ENCODE results near the gene LRCH1.

Gene LRCH1

DNA sequence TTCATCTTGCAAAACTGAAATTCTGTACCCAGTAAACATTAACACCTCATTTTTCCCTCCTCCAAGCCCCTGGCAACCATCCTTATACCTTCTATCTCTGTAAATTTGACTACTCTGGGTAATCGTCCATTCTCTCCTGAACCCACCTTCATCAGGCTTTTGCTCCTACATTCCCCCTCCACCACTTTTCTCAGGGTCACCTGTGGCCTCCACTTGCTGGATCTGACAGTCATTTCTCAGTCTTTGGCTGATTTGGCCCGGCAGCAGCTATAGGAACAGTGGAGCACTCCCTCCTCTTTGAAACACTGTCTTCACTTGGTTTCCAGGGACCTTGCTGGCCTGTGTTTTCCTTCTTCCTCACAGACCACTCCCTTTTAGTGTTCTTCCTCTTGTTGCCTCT lies 83.5 kb downstream of the LRCH1 start:
- no peak for DNase-seq (ENCODE audit: low read depth in 1 of 2, low spot score in 1 of 2)
- TF ChIP-seq POLR2AphosphoS5 (IDR thresholded peaks at IDR 0.05; ENCODE audit: low read depth) = no peak
- TF ChIP-seq, protein P1, sequence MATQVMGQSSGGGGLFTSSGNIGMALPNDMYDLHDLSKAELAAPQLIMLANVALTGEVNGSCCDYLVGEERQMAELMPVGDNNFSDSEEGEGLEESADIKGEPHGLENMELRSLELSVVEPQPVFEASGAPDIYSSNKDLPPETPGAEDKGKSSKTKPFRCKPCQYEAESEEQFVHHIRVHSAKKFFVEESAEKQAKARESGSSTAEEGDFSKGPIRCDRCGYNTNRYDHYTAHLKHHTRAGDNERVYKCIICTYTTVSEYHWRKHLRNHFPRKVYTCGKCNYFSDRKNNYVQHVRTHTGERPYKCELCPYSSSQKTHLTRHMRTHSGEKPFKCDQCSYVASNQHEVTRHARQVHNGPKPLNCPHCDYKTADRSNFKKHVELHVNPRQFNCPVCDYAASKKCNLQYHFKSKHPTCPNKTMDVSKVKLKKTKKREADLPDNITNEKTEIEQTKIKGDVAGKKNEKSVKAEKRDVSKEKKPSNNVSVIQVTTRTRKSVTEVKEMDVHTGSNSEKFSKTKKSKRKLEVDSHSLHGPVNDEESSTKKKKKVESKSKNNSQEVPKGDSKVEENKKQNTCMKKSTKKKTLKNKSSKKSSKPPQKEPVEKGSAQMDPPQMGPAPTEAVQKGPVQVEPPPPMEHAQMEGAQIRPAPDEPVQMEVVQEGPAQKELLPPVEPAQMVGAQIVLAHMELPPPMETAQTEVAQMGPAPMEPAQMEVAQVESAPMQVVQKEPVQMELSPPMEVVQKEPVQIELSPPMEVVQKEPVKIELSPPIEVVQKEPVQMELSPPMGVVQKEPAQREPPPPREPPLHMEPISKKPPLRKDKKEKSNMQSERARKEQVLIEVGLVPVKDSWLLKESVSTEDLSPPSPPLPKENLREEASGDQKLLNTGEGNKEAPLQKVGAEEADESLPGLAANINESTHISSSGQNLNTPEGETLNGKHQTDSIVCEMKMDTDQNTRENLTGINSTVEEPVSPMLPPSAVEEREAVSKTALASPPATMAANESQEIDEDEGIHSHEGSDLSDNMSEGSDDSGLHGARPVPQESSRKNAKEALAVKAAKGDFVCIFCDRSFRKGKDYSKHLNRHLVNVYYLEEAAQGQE (IDR thresholded peaks at IDR 0.05; ENCODE audit: insufficient replicate concordance, low read depth) = no peak
- TF ChIP-seq SPI1 (IDR thresholded peaks at IDR 0.05; ENCODE audit: borderline replicate concordance, low read depth) = no peak
- no peak for TF ChIP-seq GABPA (IDR thresholded peaks at IDR 0.05; ENCODE audit: low read depth)
- TF ChIP-seq, protein P2, sequence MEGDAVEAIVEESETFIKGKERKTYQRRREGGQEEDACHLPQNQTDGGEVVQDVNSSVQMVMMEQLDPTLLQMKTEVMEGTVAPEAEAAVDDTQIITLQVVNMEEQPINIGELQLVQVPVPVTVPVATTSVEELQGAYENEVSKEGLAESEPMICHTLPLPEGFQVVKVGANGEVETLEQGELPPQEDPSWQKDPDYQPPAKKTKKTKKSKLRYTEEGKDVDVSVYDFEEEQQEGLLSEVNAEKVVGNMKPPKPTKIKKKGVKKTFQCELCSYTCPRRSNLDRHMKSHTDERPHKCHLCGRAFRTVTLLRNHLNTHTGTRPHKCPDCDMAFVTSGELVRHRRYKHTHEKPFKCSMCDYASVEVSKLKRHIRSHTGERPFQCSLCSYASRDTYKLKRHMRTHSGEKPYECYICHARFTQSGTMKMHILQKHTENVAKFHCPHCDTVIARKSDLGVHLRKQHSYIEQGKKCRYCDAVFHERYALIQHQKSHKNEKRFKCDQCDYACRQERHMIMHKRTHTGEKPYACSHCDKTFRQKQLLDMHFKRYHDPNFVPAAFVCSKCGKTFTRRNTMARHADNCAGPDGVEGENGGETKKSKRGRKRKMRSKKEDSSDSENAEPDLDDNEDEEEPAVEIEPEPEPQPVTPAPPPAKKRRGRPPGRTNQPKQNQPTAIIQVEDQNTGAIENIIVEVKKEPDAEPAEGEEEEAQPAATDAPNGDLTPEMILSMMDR (IDR thresholded peaks at IDR 0.05; ENCODE audit: insufficient read depth, low read length) = no peak
- Histone ChIP-seq H3K27ac (replicated peaks) (no peak overlapping the region), H3K27me3 (ENCODE audit: insufficient read depth, poor library complexity, severe bottlenecking) (no peaks in the 10 kb centered on the region), H3K4me3 (replicated peaks; ENCODE audit: insufficient read depth, low read length) (no peak overlapping the region)

DNA sequence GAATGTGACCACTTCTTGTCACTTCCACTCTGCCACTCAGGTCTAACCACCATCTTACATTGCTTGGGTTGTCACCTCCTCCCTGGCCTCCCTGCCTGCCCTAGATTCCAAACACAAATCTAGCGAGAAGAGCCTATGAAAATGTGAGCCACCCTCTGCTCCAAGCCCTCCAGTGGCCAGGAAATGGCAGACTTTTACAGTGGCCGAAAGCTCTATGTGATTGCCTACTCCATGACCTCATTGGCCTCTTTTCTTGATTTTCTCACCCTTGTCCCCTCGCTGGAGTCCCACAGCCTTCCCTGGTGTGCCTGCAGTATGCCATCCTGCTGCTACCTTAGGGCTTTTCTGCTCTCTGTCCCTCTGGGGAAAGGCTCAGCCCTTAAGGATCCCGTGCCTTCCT lies 84.2 kb downstream of the LRCH1 start:
- TF ChIP-seq POLR2AphosphoS5 (IDR thresholded peaks at IDR 0.05; ENCODE audit: low read depth) (no peak), SPI1 (IDR thresholded peaks at IDR 0.05; ENCODE audit: borderline replicate concordance, low read depth) (no peak), GABPA (IDR thresholded peaks at IDR 0.05; ENCODE audit: low read depth) (no peak)
- TF ChIP-seq, protein P1 (IDR thresholded peaks at IDR 0.05; ENCODE audit: insufficient replicate concordance, low read depth) = no peak
- TF ChIP-seq, protein P2 (IDR thresholded peaks at IDR 0.05; ENCODE audit: insufficient read depth, low read length) = no peak
- no peak overlapping the region for H3K27ac ChIP-seq (replicated peaks)
- no peaks in the 10 kb centered on the region for H3K27me3 ChIP-seq (ENCODE audit: insufficient read depth, poor library complexity, severe bottlenecking)
- H3K4me3 ChIP-seq (replicated peaks; ENCODE audit: insufficient read depth, low read length) = no peak overlapping the region
- DNase-seq (ENCODE audit: low read depth in 1 of 2, low spot score in 1 of 2) = no peak

DNA sequence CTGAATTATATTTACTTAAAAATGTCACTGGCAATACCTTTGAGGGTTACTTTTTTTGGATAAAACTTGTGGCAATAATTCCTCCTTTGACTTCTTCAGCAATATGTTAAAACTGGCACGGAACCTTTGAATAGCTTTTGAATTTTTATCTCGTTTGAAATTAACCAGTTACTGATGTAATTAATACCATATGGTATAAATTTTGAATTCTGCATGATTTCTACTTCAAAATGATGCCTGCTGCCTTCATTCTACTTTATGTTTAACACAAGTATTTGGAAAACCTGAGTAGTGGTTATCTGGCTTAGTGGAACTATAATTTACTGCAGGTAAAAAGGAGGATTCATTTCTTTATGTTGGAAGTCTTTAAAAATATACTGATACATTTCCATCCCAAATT lies 85.3 kb downstream of the LRCH1 start:
- Histone ChIP-seq H3K4me3 (replicated peaks; ENCODE audit: insufficient read depth, low read length) (no peak overlapping the region), H3K27ac (replicated peaks) (no peak overlapping the region), H3K27me3 (ENCODE audit: insufficient read depth, poor library complexity, severe bottlenecking) (no peaks in the 10 kb centered on the region)
- TF ChIP-seq, protein P1 (IDR thresholded peaks at IDR 0.05; ENCODE audit: insufficient replicate concordance, low read depth) = no peak
- TF ChIP-seq SPI1 (IDR thresholded peaks at IDR 0.05; ENCODE audit: borderline replicate concordance, low read depth) (no peak), POLR2AphosphoS5 (IDR thresholded peaks at IDR 0.05; ENCODE audit: low read depth) (no peak), GABPA (IDR thresholded peaks at IDR 0.05; ENCODE audit: low read depth) (no peak)
- TF ChIP-seq, protein P2 (IDR thresholded peaks at IDR 0.05; ENCODE audit: insufficient read depth, low read length) = no peak
- no peak for DNase-seq (ENCODE audit: low read depth in 1 of 2, low spot score in 1 of 2)

All from HL-60 (cell line).